ENCODE results near the gene LACTB.

Gene LACTB

DNA sequence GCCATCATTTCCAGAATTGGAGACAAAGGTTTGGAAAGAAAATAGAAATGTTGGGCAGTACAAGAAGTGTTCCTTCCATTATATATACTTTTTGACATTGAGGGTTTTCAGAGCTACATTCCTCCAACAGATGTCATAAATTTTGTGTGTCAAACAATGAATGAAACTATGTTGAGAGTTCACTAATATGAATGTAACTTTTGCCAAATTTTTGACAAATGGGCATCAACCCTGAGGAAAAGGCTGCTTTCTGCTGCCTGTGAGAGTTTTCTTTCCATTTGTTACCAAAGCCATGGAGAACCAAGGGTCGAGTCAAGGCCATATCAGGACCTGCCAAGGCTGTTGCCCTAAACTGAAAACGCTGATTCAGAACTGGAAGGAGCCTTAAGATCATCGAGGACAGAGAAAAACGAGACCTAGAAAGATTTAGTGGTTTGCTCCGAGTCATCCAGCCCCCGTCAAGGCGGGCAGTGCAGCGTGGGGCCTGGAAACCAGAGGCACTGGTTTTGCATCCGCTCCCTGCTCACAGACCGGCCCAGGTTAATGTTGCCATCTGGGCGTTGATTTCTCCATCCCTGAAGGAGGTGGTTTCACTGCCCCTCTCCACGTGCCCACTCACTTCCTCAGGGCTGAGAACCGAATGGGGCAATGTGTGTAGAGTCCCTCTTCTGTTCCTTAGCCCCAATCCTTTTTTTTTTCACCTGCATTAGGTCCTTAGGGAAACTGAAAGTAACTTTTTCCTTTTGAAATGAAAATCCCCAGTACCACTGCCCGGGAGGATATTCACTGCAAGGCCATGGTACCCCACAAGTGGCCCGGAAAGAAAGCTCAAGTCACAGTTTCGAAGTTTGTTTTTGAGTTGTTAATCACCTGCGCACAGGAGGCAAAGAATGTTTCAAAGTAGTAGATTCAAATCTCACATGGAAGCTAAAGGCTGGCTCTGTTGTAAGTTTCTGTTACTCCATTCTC, 46.4 kb upstream of the LACTB start:
- no peaks in the 10 kb centered on the region for H3K9me3 ChIP-seq (ENCODE audit: severe bottlenecking)
- no peak for TF ChIP-seq CTCF (IDR thresholded peaks at IDR 0.05; ENCODE audit: poor library complexity, severe bottlenecking)
- H3K27ac ChIP-seq (ENCODE audit: poor library complexity, severe bottlenecking): no peak overlapping the region
- H3K27me3 ChIP-seq (ENCODE audit: insufficient read depth, poor library complexity, severe bottlenecking): no peaks in the 10 kb centered on the region
- DNase-seq (ENCODE audit: low spot score): no peak
- peaks cover 14% of the 10 kb centered on the region; the same call in 1 of the 2 replicates for H3K36me3 ChIP-seq (ENCODE audit: low read depth)
- ATAC-seq (ENCODE audit: low read depth): no peak
- H3K4me1 ChIP-seq (ENCODE audit: insufficient read depth, poor library complexity, severe bottlenecking): no peaks in the 10 kb centered on the region
- no peak overlapping the region for H3K4me3 ChIP-seq (ENCODE audit: severe bottlenecking)

- DNase-seq (ENCODE audit: low spot score) (no peak), ATAC-seq (ENCODE audit: low read depth) (no peak)
- Histone ChIP-seq H3K36me3 (ENCODE audit: low read depth) (peaks cover 6% of the 10 kb centered on the region; the same call in 1 of the 2 replicates), H3K4me3 (ENCODE audit: severe bottlenecking) (no peak overlapping the region), H3K27me3 (ENCODE audit: insufficient read depth, poor library complexity, severe bottlenecking) (no peaks in the 10 kb centered on the region), H3K9me3 (ENCODE audit: severe bottlenecking) (no peaks in the 10 kb centered on the region), H3K27ac (ENCODE audit: poor library complexity, severe bottlenecking) (no peak overlapping the region), H3K4me1 (ENCODE audit: insufficient read depth, poor library complexity, severe bottlenecking) (no peaks in the 10 kb centered on the region)
- TF ChIP-seq CTCF (IDR thresholded peaks at IDR 0.05; ENCODE audit: poor library complexity, severe bottlenecking): no peak
Observed at GRCh38 chr15:63075984-63076713, 45.5 kb upstream of the LACTB start.

GRCh38 chr15:63076714-63077046, 45.0 kb upstream of the LACTB start:
- H3K27ac ChIP-seq (ENCODE audit: poor library complexity, severe bottlenecking): no peak overlapping the region
- 0 out of 2 replicates have a peak, but pooled peaks cover under 1% of the 10 kb centered on the region for H3K36me3 ChIP-seq (ENCODE audit: low read depth)
- H3K4me1 ChIP-seq (ENCODE audit: insufficient read depth, poor library complexity, severe bottlenecking): no peaks in the 10 kb centered on the region
- H3K4me3 ChIP-seq (ENCODE audit: severe bottlenecking): no peak overlapping the region
- no peak for TF ChIP-seq CTCF (IDR thresholded peaks at IDR 0.05; ENCODE audit: poor library complexity, severe bottlenecking)
- no peaks in the 10 kb centered on the region for H3K9me3 ChIP-seq (ENCODE audit: severe bottlenecking)
- H3K27me3 ChIP-seq (ENCODE audit: insufficient read depth, poor library complexity, severe bottlenecking): no peaks in the 10 kb centered on the region
- DNase-seq (ENCODE audit: low spot score) (no peak), ATAC-seq (ENCODE audit: low read depth) (no peak)

GRCh38 chr15:63077952-63078351, 43.7 kb upstream of the LACTB start:
- DNase-seq (ENCODE audit: low spot score): no peak
- Histone ChIP-seq H3K27me3 (ENCODE audit: insufficient read depth, poor library complexity, severe bottlenecking) (no peaks in the 10 kb centered on the region), H3K9me3 (ENCODE audit: severe bottlenecking) (no peaks in the 10 kb centered on the region), H3K36me3 (ENCODE audit: low read depth) (no peaks in the 10 kb centered on the region), H3K27ac (ENCODE audit: poor library complexity, severe bottlenecking) (no peak overlapping the region), H3K4me1 (ENCODE audit: insufficient read depth, poor library complexity, severe bottlenecking) (peaks cover 6% of the 10 kb centered on the region), H3K4me3 (ENCODE audit: severe bottlenecking) (no peak overlapping the region)
- ATAC-seq (ENCODE audit: low read depth): no peak
- TF ChIP-seq CTCF (IDR thresholded peaks at IDR 0.05; ENCODE audit: poor library complexity, severe bottlenecking): no peak
